Activated naive CD4-positive, alpha-beta T cell treated with anti-CD3 and anti-CD28 coated beads, Interleukin-2, amount 10 ng/mL, durations not matched to agents 7 days and 5 days (primary cell): ENCODE measurements around the gene WFDC8.
"Not testable (repeated sequence)": the region's sequence is repeated elsewhere in the genome, so short reads cannot be mapped to it uniquely, and the experiment has no call there.

Source experiments
- CTCF ChIA-PET: fragments of 350-600 bp; sonication (Branson Sonifier 250); formaldehyde crosslinking; loops from one replicate; lab custom pipeline; 2021; ENCODE audit warnings: antibody characterized with exemption; lab: Charles Lee
- DNase-seq: peaks from one replicate; pipeline ENCODE4 v3.0.0-alpha.2; 2020
- H3K27ac Mint-ChIP-seq: one replicate; pipeline ENCODE4 v1.8.0; 2021; ENCODE audit warnings: mild to moderate bottlenecking, moderate library complexity, mixed read lengths
- H3K27me3 Mint-ChIP-seq: one replicate; pipeline ENCODE4 v1.8.0; 2021; ENCODE audit warnings: mild to moderate bottlenecking, mixed read lengths
- H3K36me3 Mint-ChIP-seq: one replicate; pipeline ENCODE4 v1.8.0; 2021; ENCODE audit warnings: mixed read lengths
- H3K4me1 Mint-ChIP-seq: one replicate; pipeline ENCODE4 v1.8.0; 2021; ENCODE audit warnings: mixed read lengths
- H3K4me3 Mint-ChIP-seq: one replicate; pipeline ENCODE4 v1.8.0; 2021; ENCODE audit warnings: mild to moderate bottlenecking, moderate library complexity, mixed read lengths
- H3K9me3 Mint-ChIP-seq: one replicate; pipeline ENCODE4 v1.8.0; 2021; ENCODE audit warnings: mixed read lengths

WFDC8 gene

DNA sequence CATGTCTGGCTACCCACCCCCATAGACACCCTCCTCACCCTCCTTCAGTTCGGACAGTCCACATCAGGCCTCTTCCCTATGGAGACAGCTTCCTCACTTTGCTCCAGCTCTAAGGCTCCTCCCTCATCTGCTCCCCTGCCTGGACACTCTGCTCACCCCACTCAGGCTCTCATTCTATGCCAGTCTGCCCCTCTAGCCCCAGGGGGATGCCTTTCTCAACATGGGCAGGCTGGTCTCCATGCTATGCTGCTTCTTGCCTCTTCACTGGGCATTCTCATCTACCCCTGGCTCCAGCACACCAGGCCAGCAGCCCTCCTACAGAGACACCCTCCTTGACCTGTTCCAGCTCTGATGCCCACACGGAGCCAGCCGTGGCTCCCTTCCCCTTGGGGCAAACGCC lies at the start of gene WFDC8:
TSS of gene WFDC8 (minus strand) at position 101 of the 400 bp plus-strand sequence. CDS start at position 64, 37 bp downstream.
- no peaks in the 10 kb centered on the region for H3K9me3 Mint-ChIP-seq
- CTCF ChIA-PET, result no interaction called here
- no peak within 1 kb of the TSS for H3K27ac Mint-ChIP-seq
- no peak for DNase-seq
- peaks cover 18% of the 10 kb centered on the region for H3K27me3 Mint-ChIP-seq
- no peaks in the 10 kb centered on the region for H3K4me1 Mint-ChIP-seq
- H3K4me3 Mint-ChIP-seq, result no peak within 1 kb of the TSS
- no peaks in the 10 kb centered on the region for H3K36me3 Mint-ChIP-seq

DNA sequence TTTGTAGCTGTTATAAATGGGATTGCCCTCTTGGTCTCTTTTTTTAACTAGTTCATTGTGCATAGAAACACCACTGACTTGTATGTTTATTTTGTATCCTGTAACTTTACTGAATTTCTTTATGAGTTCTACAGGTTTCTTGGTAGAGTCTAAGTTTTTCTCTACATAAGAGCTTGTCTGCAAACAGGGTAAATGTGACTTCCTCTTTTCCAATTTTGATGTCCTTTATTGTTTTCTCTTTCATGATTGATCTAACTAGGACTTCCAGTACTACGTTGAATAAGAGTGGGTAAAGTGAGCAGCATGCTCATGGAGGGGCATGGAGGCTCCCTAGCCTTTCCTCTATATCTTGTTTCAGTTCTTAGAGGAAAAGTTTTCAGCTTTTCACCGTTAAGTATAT lies 47.5 kb upstream of the WFDC8 start:
- Mint-ChIP-seq H3K27me3 (peaks cover 9% of the 10 kb centered on the region), H3K36me3 (no peaks in the 10 kb centered on the region), H3K4me3 (no peak overlapping the region), H3K9me3 (no peaks in the 10 kb centered on the region), H3K4me1 (no peaks in the 10 kb centered on the region), H3K27ac (no peak overlapping the region)
- CTCF ChIA-PET, result no interaction called here
- no peak for DNase-seq

DNA sequence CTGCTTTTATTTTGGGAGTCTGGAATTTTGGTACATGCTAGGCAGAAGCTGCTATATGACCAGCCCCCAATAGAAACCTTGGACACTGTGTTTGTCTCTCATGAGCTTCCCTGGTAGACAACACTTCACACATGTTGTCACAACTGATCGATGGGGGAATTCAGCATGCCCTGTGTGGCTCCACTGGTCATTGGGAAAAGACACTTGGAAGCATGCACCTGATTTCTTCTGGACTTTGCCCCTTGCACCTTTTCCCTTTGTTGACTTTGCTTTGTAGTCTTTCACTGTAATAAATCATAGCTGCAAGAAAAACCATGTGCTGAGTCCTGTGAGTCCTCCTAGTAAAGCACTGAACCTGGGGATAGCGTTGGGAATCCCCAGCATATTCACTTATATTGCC lies 42.5 kb upstream of the WFDC8 start:
- Mint-ChIP-seq H3K9me3 (no peaks in the 10 kb centered on the region), H3K27me3 (peaks cover 8% of the 10 kb centered on the region), H3K4me3 (no peak overlapping the region), H3K36me3 (no peaks in the 10 kb centered on the region), H3K4me1 (no peaks in the 10 kb centered on the region), H3K27ac (no peak overlapping the region)
- CTCF ChIA-PET, result no interaction called here
- DNase-seq, result no peak

DNA sequence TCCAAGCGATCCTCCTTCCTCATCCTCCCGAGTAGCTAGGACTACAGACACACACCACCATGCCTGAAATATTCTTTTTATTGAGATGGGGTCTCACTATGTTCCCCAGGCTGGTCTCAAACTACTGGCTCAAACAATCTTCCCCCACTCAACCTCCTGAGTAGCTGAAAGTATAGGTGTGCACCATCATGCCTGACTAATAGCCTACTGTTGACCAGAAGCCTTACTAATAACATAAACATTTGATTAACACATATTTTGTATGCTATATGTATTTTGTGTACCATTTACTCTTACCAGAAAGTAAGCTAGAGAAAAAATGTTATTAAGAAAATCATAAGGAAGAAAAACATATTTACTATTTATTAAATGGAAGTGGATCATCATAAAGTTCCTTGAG lies 38.5 kb upstream of the WFDC8 start:
- no peaks in the 10 kb centered on the region for H3K36me3 Mint-ChIP-seq
- H3K4me1 Mint-ChIP-seq, result no peaks in the 10 kb centered on the region
- CTCF ChIA-PET, result interaction anchor here (1.3 kb wide), 1 partner anchor 152 kb away, joined by 3 read pairs; no protein-coding TSS in a partner anchor
- no peaks in the 10 kb centered on the region for H3K9me3 Mint-ChIP-seq
- H3K4me3 Mint-ChIP-seq, result no peak overlapping the region
- no peak overlapping the region for H3K27ac Mint-ChIP-seq
- peaks cover 8% of the 10 kb centered on the region for H3K27me3 Mint-ChIP-seq
- no peak for DNase-seq

DNA sequence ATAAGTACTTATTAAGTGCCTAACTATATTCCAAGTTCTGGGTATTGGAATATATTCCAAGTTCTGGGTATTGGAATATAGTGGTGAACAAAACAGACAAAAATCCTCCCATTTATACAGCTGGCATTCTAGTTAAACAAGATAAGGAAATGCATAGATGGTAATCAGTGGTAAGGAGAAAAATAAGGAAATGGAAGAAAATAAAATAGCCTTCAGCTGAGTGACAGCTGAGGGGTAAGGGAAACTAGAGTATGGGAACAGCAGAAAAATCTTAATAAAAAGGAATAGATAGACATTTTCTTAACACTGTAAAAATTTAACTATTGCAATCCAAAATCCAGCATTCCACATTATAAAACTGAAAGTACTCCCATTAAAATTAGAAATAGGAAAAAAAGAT lies 33.2 kb upstream of the WFDC8 start:
- no peak for DNase-seq
- H3K27me3 Mint-ChIP-seq, result no peaks in the 10 kb centered on the region
- H3K4me1 Mint-ChIP-seq, result peaks cover 2% of the 10 kb centered on the region
- H3K27ac Mint-ChIP-seq, result no peak overlapping the region
- H3K36me3 Mint-ChIP-seq, result no peaks in the 10 kb centered on the region
- no peak overlapping the region for H3K4me3 Mint-ChIP-seq
- peaks cover 3% of the 10 kb centered on the region for H3K9me3 Mint-ChIP-seq
- CTCF ChIA-PET, result no interaction called here

DNA sequence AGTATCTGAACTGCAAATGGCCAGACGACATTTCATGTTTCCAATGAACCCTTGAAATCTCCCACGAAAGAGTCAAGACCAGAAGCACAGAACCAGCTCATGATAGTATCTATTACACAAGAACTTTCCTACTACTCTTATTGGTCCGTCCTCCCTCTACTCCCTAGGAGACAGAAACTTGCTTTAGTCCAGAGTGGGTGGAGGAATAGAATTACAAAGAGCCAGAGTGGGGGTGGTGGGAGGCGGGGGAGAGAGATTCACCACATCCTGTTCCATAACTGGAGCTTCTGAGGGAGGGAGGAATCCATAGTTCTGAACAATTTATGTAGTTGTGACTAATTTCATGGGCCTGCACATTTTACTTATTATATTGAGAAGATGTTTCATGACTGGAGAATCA lies 32.0 kb upstream of the WFDC8 start:
- Mint-ChIP-seq H3K27me3 (no peaks in the 10 kb centered on the region), H3K27ac (no peak overlapping the region), H3K4me1 (peaks cover 2% of the 10 kb centered on the region), H3K9me3 (peaks cover 8% of the 10 kb centered on the region), H3K4me3 (no peak overlapping the region), H3K36me3 (no peaks in the 10 kb centered on the region)
- CTCF ChIA-PET, result no interaction called here
- DNase-seq, result no peak

DNA sequence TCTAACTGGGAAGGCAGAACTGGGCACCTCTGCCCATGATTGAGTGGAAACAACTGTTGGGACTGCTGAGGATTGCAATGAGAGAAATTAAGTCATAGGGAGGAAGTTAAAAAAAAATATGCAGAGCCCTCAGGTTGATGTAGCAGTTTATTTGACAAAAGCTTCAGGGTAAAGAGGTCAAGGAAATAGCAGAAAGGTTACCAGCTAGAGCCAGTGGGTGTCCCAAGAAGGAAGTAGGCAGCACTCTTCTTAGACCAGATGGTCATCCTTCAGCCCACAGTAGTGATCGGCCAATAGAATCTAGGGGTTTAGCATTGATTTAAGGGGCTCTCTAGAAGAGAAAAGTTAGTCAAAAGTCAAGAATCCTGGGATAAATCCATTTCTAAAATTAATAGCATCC lies 28.7 kb upstream of the WFDC8 start:
- CTCF ChIA-PET, result no interaction called here

DNA sequence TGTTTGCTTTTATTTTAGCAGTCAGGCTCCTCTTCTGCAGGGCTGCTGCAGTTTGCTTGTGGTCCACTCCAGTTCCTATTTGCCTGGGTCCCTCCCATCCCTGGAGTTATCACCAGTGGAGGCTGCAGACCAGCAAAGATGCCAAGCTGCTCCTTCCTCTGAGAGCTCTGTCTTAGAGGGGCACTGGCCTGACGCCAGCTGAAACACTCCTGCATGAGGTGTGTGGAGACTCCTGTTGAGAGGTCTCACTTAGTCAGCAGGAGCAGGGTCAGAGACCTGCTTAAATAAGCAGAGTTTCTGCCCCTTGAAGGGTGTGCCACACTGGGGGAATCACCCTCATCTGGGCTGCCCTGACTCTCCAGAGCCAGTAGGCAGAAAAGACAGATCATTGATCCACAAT lies 16.2 kb upstream of the WFDC8 start:
- Mint-ChIP-seq H3K36me3 (no peaks in the 10 kb centered on the region), H3K9me3 (no peaks in the 10 kb centered on the region), H3K4me1 (no peaks in the 10 kb centered on the region), H3K27ac (no peak overlapping the region), H3K4me3 (no peak overlapping the region), H3K27me3 (peaks cover 11% of the 10 kb centered on the region)
- CTCF ChIA-PET, result interaction anchor here (4.9 kb wide), 1 partner anchor 176 kb away, joined by 44 read pairs; no protein-coding TSS in a partner anchor
- DNase-seq, result no peak

More for the DNA sequence above, 28.7 kb upstream of the WFDC8 start:
- DNase-seq, result no peak
- H3K9me3 Mint-ChIP-seq, result peaks cover 12% of the 10 kb centered on the region
- no peak overlapping the region for H3K4me3 Mint-ChIP-seq
- no peak overlapping the region for H3K27ac Mint-ChIP-seq
- peaks cover 2% of the 10 kb centered on the region for H3K4me1 Mint-ChIP-seq
- H3K27me3 Mint-ChIP-seq, result peaks cover 6% of the 10 kb centered on the region
- no peaks in the 10 kb centered on the region for H3K36me3 Mint-ChIP-seq

DNA sequence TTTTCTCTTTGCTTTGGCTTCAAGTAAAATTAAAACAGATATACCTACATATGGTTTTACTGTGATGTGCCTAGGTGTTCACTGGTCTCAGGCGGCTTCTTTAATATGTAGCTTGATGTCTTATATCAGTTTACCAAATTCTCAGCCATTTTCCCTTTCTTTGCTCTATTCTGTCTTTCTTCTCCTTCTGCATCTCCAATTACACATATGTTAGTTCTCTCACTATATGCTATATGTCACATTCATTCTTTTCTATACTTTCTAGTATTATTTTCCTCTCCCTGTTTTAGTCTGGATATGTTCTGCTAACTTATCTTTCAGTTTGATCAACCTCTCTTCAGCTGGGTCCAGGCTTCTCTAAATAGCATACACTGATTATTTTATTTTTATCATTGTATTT lies 14.4 kb upstream of the WFDC8 start:
- no peaks in the 10 kb centered on the region for H3K36me3 Mint-ChIP-seq
- no peaks in the 10 kb centered on the region for H3K9me3 Mint-ChIP-seq
- CTCF ChIA-PET, result interaction anchor here (4.9 kb wide), 1 partner anchor 177 kb away, joined by 44 read pairs; no protein-coding TSS in a partner anchor
- H3K4me1 Mint-ChIP-seq, result no peaks in the 10 kb centered on the region
- H3K4me3 Mint-ChIP-seq, result no peak overlapping the region
- no peak overlapping the region for H3K27ac Mint-ChIP-seq
- DNase-seq, result no peak
- H3K27me3 Mint-ChIP-seq, result peaks cover 20% of the 10 kb centered on the region

DNA sequence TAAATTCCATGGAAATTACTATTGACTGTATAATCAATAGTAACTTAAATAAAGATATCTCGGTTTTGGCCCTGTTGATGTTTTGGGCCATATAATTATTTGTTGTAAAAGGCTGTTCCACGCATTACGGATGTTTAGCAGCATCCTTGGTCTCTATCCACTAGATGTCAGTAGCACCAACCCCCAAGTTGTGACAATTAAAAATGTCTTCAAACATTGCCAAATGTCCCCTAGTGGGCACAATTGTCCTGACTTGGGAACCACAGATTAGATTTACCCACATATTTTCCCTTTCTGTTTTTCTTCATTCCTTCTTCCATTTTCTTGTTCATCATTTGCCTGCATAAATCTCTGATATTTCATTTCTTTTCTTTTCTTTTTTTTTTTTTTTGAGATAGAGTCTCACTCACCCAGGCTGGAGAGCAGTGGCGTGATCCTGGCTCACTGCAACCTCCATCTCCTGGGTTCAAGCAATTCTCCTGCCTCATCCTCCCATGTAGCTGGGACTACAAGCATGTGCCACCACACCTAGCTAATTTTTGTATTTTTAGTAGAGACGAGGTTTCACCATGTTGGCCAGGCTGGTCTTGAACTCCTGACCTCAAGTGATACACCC lies 13.6 kb upstream of the WFDC8 start:
- DNase-seq, result peak; percentile 43
- CTCF ChIA-PET, result interaction anchor here (4.9 kb wide), 1 partner anchor 178 kb away, joined by 44 read pairs; no protein-coding TSS in a partner anchor
- peaks cover 20% of the 10 kb centered on the region for H3K27me3 Mint-ChIP-seq

DNA sequence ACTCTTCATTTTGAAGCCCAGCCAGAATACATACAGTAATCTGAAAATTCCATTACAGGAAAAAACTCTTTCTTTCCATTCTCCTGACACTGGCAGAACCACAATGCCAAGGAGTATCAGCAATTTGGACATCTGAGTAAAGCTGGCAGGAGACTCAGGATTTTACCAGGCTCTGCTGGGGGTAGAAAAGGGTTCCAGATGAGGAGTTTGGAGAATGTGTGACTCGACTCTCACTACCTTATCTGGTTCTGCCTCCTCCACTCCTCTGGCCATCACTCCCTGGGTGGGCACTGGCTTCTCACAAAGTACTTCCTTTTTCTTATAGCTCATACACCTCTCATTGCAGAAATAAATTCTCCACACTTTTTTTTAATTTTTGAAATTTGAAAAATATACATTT lies 10.6 kb upstream of the WFDC8 start:
- CTCF ChIA-PET, result interaction anchor here (1.7 kb wide), 1 partner anchor 181 kb away, joined by 8 read pairs; no protein-coding TSS in a partner anchor
- Mint-ChIP-seq H3K4me1 (no peaks in the 10 kb centered on the region), H3K4me3 (no peak overlapping the region), H3K27ac (no peak overlapping the region), H3K27me3 (peaks cover 18% of the 10 kb centered on the region), H3K36me3 (no peaks in the 10 kb centered on the region), H3K9me3 (no peaks in the 10 kb centered on the region)
- no peak for DNase-seq

More for the DNA sequence above, 13.6 kb upstream of the WFDC8 start:
- H3K4me1 Mint-ChIP-seq, result no peaks in the 10 kb centered on the region
- no peak overlapping the region for H3K4me3 Mint-ChIP-seq
- no peaks in the 10 kb centered on the region for H3K9me3 Mint-ChIP-seq
- H3K27ac Mint-ChIP-seq, result no peak overlapping the region
- H3K36me3 Mint-ChIP-seq, result no peaks in the 10 kb centered on the region

DNA sequence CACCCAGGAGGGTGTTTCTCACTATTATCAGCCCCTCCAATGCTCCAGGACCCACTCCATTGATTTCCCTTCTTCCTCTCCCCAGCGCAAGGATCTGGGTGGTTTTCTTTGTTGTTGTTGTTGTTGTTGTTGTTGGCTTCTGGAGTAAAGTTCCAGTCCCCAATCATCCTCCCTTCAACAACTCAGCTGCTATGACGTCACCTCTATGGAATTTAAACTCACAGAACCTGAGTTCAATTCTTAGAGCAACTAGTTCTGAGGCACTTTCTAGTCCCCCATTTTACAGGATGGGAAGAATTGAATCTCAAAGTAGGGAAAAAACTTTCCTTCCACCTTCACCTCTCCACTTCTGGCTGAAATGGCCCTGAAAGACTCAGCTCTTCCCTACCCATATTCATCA lies 9.7 kb upstream of the WFDC8 start:
- no peaks in the 10 kb centered on the region for H3K4me1 Mint-ChIP-seq
- H3K27ac Mint-ChIP-seq, result no peak overlapping the region
- no peak overlapping the region for H3K4me3 Mint-ChIP-seq
- H3K9me3 Mint-ChIP-seq, result no peaks in the 10 kb centered on the region
- CTCF ChIA-PET, result interaction anchor here (1.7 kb wide), 1 partner anchor 182 kb away, joined by 8 read pairs; no protein-coding TSS in a partner anchor
- no peaks in the 10 kb centered on the region for H3K36me3 Mint-ChIP-seq
- peaks cover 18% of the 10 kb centered on the region for H3K27me3 Mint-ChIP-seq
- DNase-seq, result no peak

DNA sequence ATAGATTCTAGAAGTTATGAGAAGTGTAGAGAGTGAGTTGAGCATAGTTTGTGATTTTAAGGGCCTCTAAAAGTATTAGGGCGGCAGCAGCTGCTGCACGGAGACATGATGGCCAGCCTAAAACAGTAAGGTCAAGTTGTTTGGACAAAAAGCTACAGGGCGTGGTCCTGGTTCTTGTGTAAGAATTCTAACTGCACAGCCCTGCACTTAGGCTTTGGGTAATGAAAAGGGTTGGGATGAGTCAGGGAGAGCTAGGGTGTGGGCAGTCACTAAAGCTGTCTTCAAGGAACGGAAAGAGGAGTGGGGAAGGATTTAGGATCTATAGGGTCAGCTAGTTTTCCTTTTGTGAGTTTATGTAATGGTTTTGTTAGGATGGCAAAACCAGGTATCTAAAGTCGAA lies 6.9 kb upstream of the WFDC8 start:
- not testable (repeated sequence) for H3K4me3 Mint-ChIP-seq, H3K4me1 Mint-ChIP-seq, H3K27ac Mint-ChIP-seq, H3K9me3 Mint-ChIP-seq, H3K36me3 Mint-ChIP-seq, DNase-seq
- CTCF ChIA-PET, result interaction anchor here (0.8 to 1.3 kb wide), 2 partner anchors 185 to 186 kb away, joined by 3 read pairs; no protein-coding TSS in a partner anchor
- H3K27me3 Mint-ChIP-seq, result peaks cover 30% of the 10 kb centered on the region

DNA sequence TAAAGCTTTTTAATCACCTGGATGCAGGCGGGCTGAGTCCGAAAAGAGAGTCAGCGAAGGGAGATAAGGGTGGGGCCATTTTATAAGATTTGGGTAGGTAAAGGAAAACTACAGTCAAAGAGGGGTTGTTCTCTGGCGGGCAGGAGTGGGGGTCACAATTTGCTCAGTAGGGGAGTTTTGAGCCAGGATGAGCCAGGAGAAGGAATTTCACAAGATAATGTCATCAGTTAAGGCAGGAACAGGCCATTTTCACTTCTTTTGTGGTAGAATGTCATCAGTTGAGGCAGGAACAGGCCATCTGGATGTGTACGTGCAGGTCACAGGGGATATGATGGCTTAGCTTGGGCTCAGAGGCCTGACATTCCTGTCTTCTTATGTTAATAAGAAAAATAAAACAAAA lies 5.2 kb upstream of the WFDC8 start:
- CTCF ChIA-PET, result interaction anchor here (1.4 to 1.5 kb wide), 2 partner anchors 8 to 187 kb away, joined by 3 to 4 read pairs; no protein-coding TSS in a partner anchor
- not testable (repeated sequence) for H3K4me3 Mint-ChIP-seq, H3K9me3 Mint-ChIP-seq, H3K27ac Mint-ChIP-seq, DNase-seq, H3K4me1 Mint-ChIP-seq, H3K36me3 Mint-ChIP-seq
- H3K27me3 Mint-ChIP-seq, result peaks cover 25% of the 10 kb centered on the region

DNA sequence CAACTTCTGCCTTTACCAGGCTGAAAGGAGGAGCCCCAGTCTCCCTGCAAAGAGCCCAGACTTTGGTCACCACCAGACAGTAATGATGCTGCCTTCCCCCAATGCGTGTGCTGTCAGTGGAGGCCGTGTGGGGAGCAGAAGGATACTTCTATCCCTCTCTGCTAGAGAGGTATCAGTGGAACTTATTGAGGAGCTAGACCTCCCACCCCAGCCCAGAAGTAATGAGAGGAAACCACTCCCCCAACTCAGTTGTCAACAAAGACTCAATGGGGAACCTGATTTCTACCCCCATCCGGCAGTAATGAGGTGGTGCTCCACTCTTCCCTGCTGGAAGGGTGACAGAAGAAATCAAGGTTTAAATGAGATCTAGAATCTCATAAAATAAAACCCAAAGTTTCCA lies 4.4 kb upstream of the WFDC8 start:
- H3K36me3 Mint-ChIP-seq, result no peaks in the 10 kb centered on the region
- no peak for DNase-seq
- peaks cover 24% of the 10 kb centered on the region for H3K27me3 Mint-ChIP-seq
- CTCF ChIA-PET, result interaction anchor here (1.4 to 1.5 kb wide), 2 partner anchors 8 to 187 kb away, joined by 3 to 4 read pairs; no protein-coding TSS in a partner anchor
- no peak overlapping the region for H3K27ac Mint-ChIP-seq
- H3K9me3 Mint-ChIP-seq, result no peaks in the 10 kb centered on the region
- H3K4me1 Mint-ChIP-seq, result no peaks in the 10 kb centered on the region
- no peak overlapping the region for H3K4me3 Mint-ChIP-seq
